Adrenal gland (tissue), 5 donors: Measurements from ENCODE around the gene GPR179.

Experiments
- CTCF ChIP-seq, 6 experiments: fragments of 450-650 bp in 4 of 6; fragments of 200-600 bp in 2 of 6; sonication (generic) in 1 of 6; IDR thresholded peaks; 1 replicate in 5 of 6; 2 replicates in 1 of 6; pipeline versions ENCODE4 v1.5.1 to v1.8.0; 2016 to 2021; ENCODE audit warnings: antibody characterized with exemption in 6 of 6, mild to moderate bottlenecking in 2 of 6, moderate library complexity in 1 of 6
- POLR2A ChIP-seq, 2 donors: fragments of 450-650 bp; IDR thresholded peaks; one replicate each; pipeline ENCODE4 v1.6.1; 2017; ENCODE audit warnings: antibody characterized with exemption in 2 of 2, mild to moderate bottlenecking in 2 of 2, moderate library complexity in 1 of 2
- donor health status: DM: no; HTN: no; CAD: no.

DNA sequence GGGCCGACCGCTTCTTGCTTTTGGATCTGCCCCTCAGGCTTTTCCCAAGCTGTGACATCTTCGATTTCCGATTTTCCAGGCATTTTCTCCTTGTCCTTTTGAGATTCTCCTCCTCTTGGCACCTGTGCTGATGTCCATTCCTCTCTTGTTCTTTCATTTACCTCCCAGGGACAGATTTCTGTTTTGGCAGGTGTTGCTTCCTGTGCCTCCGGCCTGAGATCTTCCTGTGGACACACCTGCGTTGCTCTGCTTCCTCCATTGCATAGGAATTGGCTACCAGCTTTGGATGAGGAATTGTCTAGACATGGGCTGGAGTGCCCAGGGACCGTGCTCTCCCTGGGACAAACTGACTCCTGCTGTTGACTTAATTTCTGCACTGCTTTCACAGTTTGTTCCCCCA is 15.1 kb downstream of the GPR179 start:
- TF ChIP-seq CTCF (IDR thresholded peaks at IDR 0.05): no peak
- no peak for TF ChIP-seq POLR2A (IDR thresholded peaks at IDR 0.05)
